ENCODE data around the gene SLC23A1. TPM values are rescaled to one million over a fixed set of nuclear protein-coding genes. Genes with fewer than 3 reads are reported as not detected.
"Not testable (repeated sequence)": the region's sequence is repeated elsewhere in the genome, so short reads cannot be mapped to it uniquely, and the experiment has no call there.

SLC23A1 gene
- total and polyA plus RNA-seq, 4 donors: 3.1 TPM; not detected in 3

- no peaks in the 10 kb centered on the region for H3K9me3 ChIP-seq (ENCODE audit: control insufficient read depth, low read length)
- no peaks in the 10 kb centered on the region for H3K27me3 ChIP-seq (ENCODE audit: control insufficient read depth in 1 of 2, insufficient read depth in 2 of 2, low read length in 1 of 2)
- no peak overlapping the region for H3K4me3 ChIP-seq (ENCODE audit: low read length in 2 of 2)
- intact Hi-C loops (cut with DNase I): no loop called here
- H3K36me3 ChIP-seq (ENCODE audit: control insufficient read depth in 1 of 2, insufficient read depth in 2 of 2, low read length in 1 of 2): peaks cover 0 to 2% of the 10 kb centered on the region in 2 donors
- WGBS, 2 donors: 60 to 61% methylated on average over 17 of the region's 17 CpGs
- no peak for DNase-seq
- peak overlapping the region; percentile 38 to 74 for H3K27ac ChIP-seq (ENCODE audit: low read depth in 1 of 2, low read length in 2 of 2)
- H3K4me1 ChIP-seq (ENCODE audit: control insufficient read depth in 1 of 2, insufficient read depth in 2 of 2, low read length in 2 of 2): no peaks in the 10 kb centered on the region
- ATAC-seq (ENCODE audit: low FRiP score): no peak
These were observed 28.1 kb upstream of the SLC23A1 start for GRCh38 chr5:139410993-139411828.

DNA sequence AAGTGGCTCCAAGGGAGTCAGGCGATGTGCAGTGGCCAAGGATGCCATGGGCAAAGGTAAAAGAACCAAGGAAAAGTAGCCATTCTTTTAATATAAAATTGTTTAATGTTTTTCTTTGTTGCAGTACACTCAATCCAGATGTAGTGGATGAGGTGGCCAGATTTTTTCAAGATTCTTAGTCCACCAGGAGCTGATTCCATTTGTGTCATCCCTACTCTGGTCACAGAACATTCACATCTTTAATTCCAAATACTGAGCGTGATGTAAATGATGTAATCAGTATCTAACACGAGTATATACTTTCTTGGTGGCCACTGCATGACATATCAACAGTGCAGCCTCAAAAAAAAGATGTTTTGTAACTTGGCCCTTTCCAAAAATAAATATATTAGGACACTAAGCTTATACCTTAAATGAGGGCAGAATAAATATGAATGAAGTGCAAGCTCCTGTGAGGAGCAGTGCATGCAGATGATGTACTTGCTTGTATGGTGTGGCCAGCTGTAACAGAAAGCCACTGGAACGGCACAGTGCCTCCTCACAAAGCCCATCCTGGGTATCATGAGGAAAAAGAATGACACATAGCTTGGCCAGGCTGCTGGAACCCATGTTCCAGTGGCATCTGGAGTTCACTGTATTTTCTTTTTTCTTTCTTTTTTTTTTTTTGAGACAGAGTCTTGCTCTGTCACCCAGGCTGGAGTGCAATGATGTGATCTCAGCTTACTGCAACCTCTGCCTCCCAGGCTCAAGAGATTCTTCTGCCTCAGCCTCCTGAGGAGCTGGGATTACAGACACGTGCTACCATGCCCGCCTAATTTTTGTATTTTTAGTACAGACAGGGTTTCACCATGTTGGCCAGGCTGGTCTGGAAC is 27.3 kb upstream of the SLC23A1 start:
- no peak overlapping the region for H3K4me3 ChIP-seq (ENCODE audit: low read length in 2 of 2)
- peak overlapping the region in 1 of 2 donors; percentile 74 for H3K27ac ChIP-seq (ENCODE audit: low read depth in 1 of 2, low read length in 2 of 2)
- H3K27me3 ChIP-seq (ENCODE audit: control insufficient read depth in 1 of 2, insufficient read depth in 2 of 2, low read length in 1 of 2): no peaks in the 10 kb centered on the region
- peaks cover 0 to 2% of the 10 kb centered on the region in 2 donors for H3K36me3 ChIP-seq (ENCODE audit: control insufficient read depth in 1 of 2, insufficient read depth in 2 of 2, low read length in 1 of 2)
- ATAC-seq (ENCODE audit: low FRiP score): no peak
- no peaks in the 10 kb centered on the region for H3K4me1 ChIP-seq (ENCODE audit: control insufficient read depth in 1 of 2, insufficient read depth in 2 of 2, low read length in 2 of 2)
- peak in 1 of 2 donors; percentile 30 for DNase-seq
- intact Hi-C loops (cut with DNase I): no loop called here
- 43 to 44% methylated on average over 6 of the region's 6 CpGs for WGBS, 2 donors
- no peaks in the 10 kb centered on the region for H3K9me3 ChIP-seq (ENCODE audit: control insufficient read depth, low read length)

DNA sequence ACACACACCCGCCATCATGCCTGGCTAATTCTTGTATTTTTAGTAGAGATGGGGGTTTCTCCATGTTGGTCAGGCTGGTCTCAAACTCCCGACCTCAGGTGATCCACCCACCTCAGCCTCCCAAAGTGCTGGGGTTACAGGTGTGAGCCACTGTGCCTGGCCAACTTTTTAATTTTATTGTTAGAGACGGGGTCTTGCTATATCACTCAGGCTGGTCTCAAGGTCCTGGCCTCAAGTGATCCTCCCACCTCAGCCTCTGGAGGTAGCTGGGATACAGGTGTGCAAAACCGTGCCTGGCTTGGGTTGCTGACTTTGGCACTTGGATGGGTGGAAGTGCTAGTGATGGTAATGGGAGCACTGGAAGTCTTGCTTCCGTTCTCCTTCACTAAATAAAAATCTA is 26.0 kb upstream of the SLC23A1 start:
- 93 to 94% methylated on average over 5 of the region's 5 CpGs for WGBS, 2 donors
- H3K9me3 ChIP-seq (ENCODE audit: control insufficient read depth, low read length); ATAC-seq (ENCODE audit: low FRiP score); H3K4me3 ChIP-seq (ENCODE audit: low read length in 2 of 2); intact Hi-C loops (cut with DNase I); H3K4me1 ChIP-seq (ENCODE audit: control insufficient read depth in 1 of 2, insufficient read depth in 2 of 2, low read length in 2 of 2); H3K27me3 ChIP-seq (ENCODE audit: control insufficient read depth in 1 of 2, insufficient read depth in 2 of 2, low read length in 1 of 2); H3K27ac ChIP-seq (ENCODE audit: low read depth in 1 of 2, low read length in 2 of 2); H3K36me3 ChIP-seq (ENCODE audit: control insufficient read depth in 1 of 2, insufficient read depth in 2 of 2, low read length in 1 of 2); DNase-seq: not testable (repeated sequence)

- H3K27ac ChIP-seq (ENCODE audit: low read depth in 1 of 2, low read length in 2 of 2): no peak overlapping the region
- no peak overlapping the region for H3K4me3 ChIP-seq (ENCODE audit: low read length in 2 of 2)
- H3K27me3 ChIP-seq (ENCODE audit: control insufficient read depth in 1 of 2, insufficient read depth in 2 of 2, low read length in 1 of 2): no peaks in the 10 kb centered on the region
- H3K36me3 ChIP-seq (ENCODE audit: control insufficient read depth in 1 of 2, insufficient read depth in 2 of 2, low read length in 1 of 2): peaks cover 0 to 1% of the 10 kb centered on the region in 2 donors
- ATAC-seq (ENCODE audit: low FRiP score) (no peak), DNase-seq (no peak)
- H3K4me1 ChIP-seq (ENCODE audit: control insufficient read depth in 1 of 2, insufficient read depth in 2 of 2, low read length in 2 of 2): no peaks in the 10 kb centered on the region
- WGBS, 2 donors: 88 to 94% methylated on average over 7 of the region's 7 CpGs
- intact Hi-C loops (cut with DNase I): no loop called here
- H3K9me3 ChIP-seq (ENCODE audit: control insufficient read depth, low read length): no peaks in the 10 kb centered on the region
These were observed 25.1 kb upstream of the SLC23A1 start for GRCh38 chr5:139408191-139408590.

- DNase-seq: no peak
- Histone ChIP-seq H3K27me3 (ENCODE audit: control insufficient read depth in 1 of 2, insufficient read depth in 2 of 2, low read length in 1 of 2) (no peaks in the 10 kb centered on the region), H3K4me3 (ENCODE audit: low read length in 2 of 2) (no peak overlapping the region), H3K4me1 (ENCODE audit: control insufficient read depth in 1 of 2, insufficient read depth in 2 of 2, low read length in 2 of 2) (no peaks in the 10 kb centered on the region), H3K27ac (ENCODE audit: low read depth in 1 of 2, low read length in 2 of 2) (no peak overlapping the region), H3K9me3 (ENCODE audit: control insufficient read depth, low read length) (no peaks in the 10 kb centered on the region), H3K36me3 (ENCODE audit: control insufficient read depth in 1 of 2, insufficient read depth in 2 of 2, low read length in 1 of 2) (no peaks in the 10 kb centered on the region)
- intact Hi-C loops (cut with DNase I): no loop called here
- no peak for ATAC-seq (ENCODE audit: low FRiP score)
These were observed 24.4 kb upstream of the SLC23A1 start for GRCh38 chr5:139407517-139407916.

GRCh38 chr5:139406963-139407362 is 23.9 kb upstream of the SLC23A1 start:
- WGBS, 2 donors: 51 to 52% methylated on average over 2 of the region's 2 CpGs
- Histone ChIP-seq H3K9me3 (ENCODE audit: control insufficient read depth, low read length) (no peaks in the 10 kb centered on the region), H3K27me3 (ENCODE audit: control insufficient read depth in 1 of 2, insufficient read depth in 2 of 2, low read length in 1 of 2) (no peaks in the 10 kb centered on the region), H3K4me3 (ENCODE audit: low read length in 2 of 2) (no peak overlapping the region), H3K36me3 (ENCODE audit: control insufficient read depth in 1 of 2, insufficient read depth in 2 of 2, low read length in 1 of 2) (no peaks in the 10 kb centered on the region), H3K27ac (ENCODE audit: low read depth in 1 of 2, low read length in 2 of 2) (no peak overlapping the region), H3K4me1 (ENCODE audit: control insufficient read depth in 1 of 2, insufficient read depth in 2 of 2, low read length in 2 of 2) (no peaks in the 10 kb centered on the region)
- intact Hi-C loops (cut with DNase I): no loop called here
- no peak for ATAC-seq (ENCODE audit: low FRiP score)
- no peak for DNase-seq

DNA sequence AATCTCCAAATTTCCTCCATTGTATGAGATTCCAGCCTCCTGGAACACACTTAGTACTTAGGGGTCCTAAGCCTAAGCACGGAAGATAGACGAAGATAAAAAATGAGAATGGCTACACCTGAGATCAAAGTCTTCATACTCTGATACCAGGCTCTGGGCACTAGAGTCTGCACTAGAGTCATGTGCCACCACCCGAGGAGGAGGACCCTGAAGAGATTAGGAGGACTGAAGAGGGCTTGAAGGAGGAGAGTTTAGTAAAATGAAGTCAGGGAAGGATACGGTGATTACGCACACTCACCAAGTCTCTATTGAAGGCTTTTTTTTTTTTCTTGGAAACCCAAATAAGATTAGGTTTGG is 21.4 kb upstream of the SLC23A1 start:
- Histone ChIP-seq H3K27me3 (ENCODE audit: control insufficient read depth in 1 of 2, insufficient read depth in 2 of 2, low read length in 1 of 2) (no peaks in the 10 kb centered on the region), H3K4me3 (ENCODE audit: low read length in 2 of 2) (no peak overlapping the region), H3K9me3 (ENCODE audit: control insufficient read depth, low read length) (no peaks in the 10 kb centered on the region), H3K36me3 (ENCODE audit: control insufficient read depth in 1 of 2, insufficient read depth in 2 of 2, low read length in 1 of 2) (no peaks in the 10 kb centered on the region), H3K27ac (ENCODE audit: low read depth in 1 of 2, low read length in 2 of 2) (peak overlapping the region in 1 of 2 donors; percentile 42), H3K4me1 (ENCODE audit: control insufficient read depth in 1 of 2, insufficient read depth in 2 of 2, low read length in 2 of 2) (no peaks in the 10 kb centered on the region)
- 50 to 55% methylated on average over 5 of the region's 5 CpGs for WGBS, 2 donors
- ATAC-seq (ENCODE audit: low FRiP score) (no peak), DNase-seq (no peak)
- intact Hi-C loops (cut with DNase I): no loop called here

- Histone ChIP-seq H3K27ac (ENCODE audit: low read depth in 1 of 2, low read length in 2 of 2) (peak within 1 kb of the TSS; percentile 32 to 82), H3K9me3 (ENCODE audit: control insufficient read depth, low read length) (no peaks in the 10 kb centered on the region), H3K4me3 (ENCODE audit: low read length in 2 of 2) (peak within 1 kb of the TSS; percentile 10 to 38), H3K4me1 (ENCODE audit: control insufficient read depth in 1 of 2, insufficient read depth in 2 of 2, low read length in 2 of 2) (no peaks in the 10 kb centered on the region), H3K36me3 (ENCODE audit: control insufficient read depth in 1 of 2, insufficient read depth in 2 of 2, low read length in 1 of 2) (no peaks in the 10 kb centered on the region), H3K27me3 (ENCODE audit: control insufficient read depth in 1 of 2, insufficient read depth in 2 of 2, low read length in 1 of 2) (no peaks in the 10 kb centered on the region)
- 0 to 1% methylated on average over 39 to 41 of the region's 41 CpGs for WGBS, 2 donors
- ATAC-seq (ENCODE audit: low FRiP score) (peak; percentile 97), DNase-seq (peak; percentile 99)
- intact Hi-C loops (cut with DNase I): no loop called here
These were observed 20.8 kb upstream of the SLC23A1 start, which contains the start of gene SPATA24 for GRCh38 chr5:139403787-139404483. SPATA24 (minus strand) TSS chr5:139404089; CDS start chr5:139404060, 29 bp downstream.
